ENCODE measurements around the gene BAIAP2L2. TPM values are rescaled to one million over a fixed set of nuclear protein-coding genes. Genes with fewer than 3 reads are reported as not detected.

BAIAP2L2 gene
- total and polyA plus RNA-seq, 3 experiments from 2014 or later, result 0.53 to 0.58 TPM; not detected in 1

GRCh38 chr22:38144025-38144405 is 33.5 kb upstream of the BAIAP2L2 start:
- Histone ChIP-seq H3K9me3 (ENCODE audit: low read length) (no peaks in the 10 kb centered on the region), H3K36me3 (ENCODE audit: insufficient read depth, low read length) (peaks cover 4% of the 10 kb centered on the region), H3K27ac (ENCODE audit: low read depth, low read length) (no peak overlapping the region), H3K27me3 (ENCODE audit: insufficient read depth, low read length, poor library complexity, severe bottlenecking) (no peaks in the 10 kb centered on the region), H3K4me1 (ENCODE audit: insufficient read depth, low read length) (peaks cover 7% of the 10 kb centered on the region), H3K4me3 (ENCODE audit: low read length) (no peak overlapping the region)
- no peaks in the 10 kb centered on the region for H3K27me3 Mint-ChIP-seq
- CTCF ChIA-PET, result no interaction called here
- no peaks in the 10 kb centered on the region for H3K9me3 Mint-ChIP-seq
- no peak for DNase-seq
- peak overlapping the region in 1 of 7 donors; percentile 77 for H3K4me3 Mint-ChIP-seq
- H3K4me1 Mint-ChIP-seq, result peaks cover 20 to 28% (median 24%) of the 10 kb centered on the region in 3 donors
- POLR2A ChIA-PET, result no interaction called here
- H3K27ac Mint-ChIP-seq, result peak overlapping the region in 3 of 8 donors; percentile 23 to 92 (median 85)
- H3K36me3 Mint-ChIP-seq, result peaks cover 0 to 49% (median 12%) of the 10 kb centered on the region in 3 donors

- Mint-ChIP-seq H3K36me3 (peaks cover 0 to 57% (median 5%) of the 10 kb centered on the region in 3 donors), H3K9me3 (no peaks in the 10 kb centered on the region), H3K4me1 (peaks cover 12 to 18% (median 18%) of the 10 kb centered on the region in 3 donors), H3K27me3 (no peaks in the 10 kb centered on the region), H3K4me3 (peak overlapping the region in 1 of 7 donors; percentile 15), H3K27ac (peak overlapping the region in 1 of 8 donors; percentile 85)
- H3K4me1 ChIP-seq (ENCODE audit: insufficient read depth, low read length), result peaks cover 7% of the 10 kb centered on the region
- ChIA-PET POLR2A (no interaction called here), CTCF (interaction anchor here (1.5 kb wide), 1 partner anchor 28 kb away, joined by 5 read pairs; no protein-coding TSS in a partner anchor)
- H3K27ac ChIP-seq (ENCODE audit: low read depth, low read length), result no peak overlapping the region
- no peak overlapping the region for H3K4me3 ChIP-seq (ENCODE audit: low read length)
- H3K27me3 ChIP-seq (ENCODE audit: insufficient read depth, low read length, poor library complexity, severe bottlenecking), result no peaks in the 10 kb centered on the region
- peaks cover 7% of the 10 kb centered on the region for H3K36me3 ChIP-seq (ENCODE audit: insufficient read depth, low read length)
- DNase-seq, result no peak
- no peaks in the 10 kb centered on the region for H3K9me3 ChIP-seq (ENCODE audit: low read length)
Observed at GRCh38 chr22:38142606-38143005, 32.1 kb upstream of the BAIAP2L2 start.

- peak overlapping the region in 1 of 8 donors; percentile 50 for H3K27ac Mint-ChIP-seq
- peaks cover 0 to 61% (median 4%) of the 10 kb centered on the region in 3 donors for H3K36me3 Mint-ChIP-seq
- Histone ChIP-seq H3K36me3 (ENCODE audit: insufficient read depth, low read length) (peaks cover 7% of the 10 kb centered on the region), H3K4me3 (ENCODE audit: low read length) (no peak overlapping the region), H3K4me1 (ENCODE audit: insufficient read depth, low read length) (peaks cover 7% of the 10 kb centered on the region), H3K27me3 (ENCODE audit: insufficient read depth, low read length, poor library complexity, severe bottlenecking) (no peaks in the 10 kb centered on the region), H3K9me3 (ENCODE audit: low read length) (no peaks in the 10 kb centered on the region), H3K27ac (ENCODE audit: low read depth, low read length) (no peak overlapping the region)
- no peak overlapping the region for H3K4me3 Mint-ChIP-seq
- ChIA-PET POLR2A (no interaction called here), CTCF (interaction anchor here (1.5 kb wide), 1 partner anchor 27 kb away, joined by 5 read pairs; no protein-coding TSS in a partner anchor)
- H3K27me3 Mint-ChIP-seq, result no peaks in the 10 kb centered on the region
- peaks cover 11 to 17% (median 15%) of the 10 kb centered on the region in 3 donors for H3K4me1 Mint-ChIP-seq
- DNase-seq, result no peak
- H3K9me3 Mint-ChIP-seq, result no peaks in the 10 kb centered on the region
Observed at GRCh38 chr22:38141217-38141973, 30.9 kb upstream of the BAIAP2L2 start.

GRCh38 chr22:38139901-38140300 is 29.4 kb upstream of the BAIAP2L2 start:
- H3K4me3 Mint-ChIP-seq, result no peak overlapping the region
- peaks cover 0 to 68% (median 10%) of the 10 kb centered on the region in 3 donors for H3K36me3 Mint-ChIP-seq
- DNase-seq, result no peak
- POLR2A ChIA-PET, result no interaction called here
- no peaks in the 10 kb centered on the region for H3K27me3 ChIP-seq (ENCODE audit: insufficient read depth, low read length, poor library complexity, severe bottlenecking)
- peaks cover 7% of the 10 kb centered on the region for H3K4me1 ChIP-seq (ENCODE audit: insufficient read depth, low read length)
- no peaks in the 10 kb centered on the region for H3K9me3 ChIP-seq (ENCODE audit: low read length)
- no peaks in the 10 kb centered on the region for H3K9me3 Mint-ChIP-seq
- peaks cover 7% of the 10 kb centered on the region for H3K36me3 ChIP-seq (ENCODE audit: insufficient read depth, low read length)
- H3K4me1 Mint-ChIP-seq, result peaks cover 11 to 17% (median 15%) of the 10 kb centered on the region in 3 donors
- H3K4me3 ChIP-seq (ENCODE audit: low read length), result no peak overlapping the region
- CTCF ChIA-PET, result no interaction called here
- H3K27ac Mint-ChIP-seq, result no peak overlapping the region
- no peaks in the 10 kb centered on the region for H3K27me3 Mint-ChIP-seq
- no peak overlapping the region for H3K27ac ChIP-seq (ENCODE audit: low read depth, low read length)

GRCh38 chr22:38138961-38139360 is 28.5 kb upstream of the BAIAP2L2 start:
- no peaks in the 10 kb centered on the region for H3K9me3 ChIP-seq (ENCODE audit: low read length)
- no peaks in the 10 kb centered on the region for H3K27me3 ChIP-seq (ENCODE audit: insufficient read depth, low read length, poor library complexity, severe bottlenecking)
- H3K27ac ChIP-seq (ENCODE audit: low read depth, low read length), result no peak overlapping the region
- no peak for DNase-seq
- Mint-ChIP-seq H3K4me3 (no peak overlapping the region), H3K9me3 (no peaks in the 10 kb centered on the region), H3K27me3 (no peaks in the 10 kb centered on the region), H3K4me1 (peaks cover 11 to 16% (median 13%) of the 10 kb centered on the region in 3 donors), H3K27ac (peak overlapping the region in 1 of 8 donors; percentile 60), H3K36me3 (peaks cover 0 to 71% (median 10%) of the 10 kb centered on the region in 3 donors)
- ChIA-PET CTCF (no interaction called here), POLR2A (no interaction called here)
- peaks cover 7% of the 10 kb centered on the region for H3K36me3 ChIP-seq (ENCODE audit: insufficient read depth, low read length)
- no peak overlapping the region for H3K4me3 ChIP-seq (ENCODE audit: low read length)
- peaks cover 7% of the 10 kb centered on the region for H3K4me1 ChIP-seq (ENCODE audit: insufficient read depth, low read length)

- Mint-ChIP-seq H3K27me3 (no peaks in the 10 kb centered on the region), H3K27ac (peak overlapping the region in 2 of 8 donors; percentile 17 to 41), H3K4me3 (no peak overlapping the region), H3K4me1 (peaks cover 4 to 8% (median 7%) of the 10 kb centered on the region in 3 donors), H3K36me3 (peaks cover 0 to 74% (median 9%) of the 10 kb centered on the region in 3 donors), H3K9me3 (no peaks in the 10 kb centered on the region)
- H3K27me3 ChIP-seq (ENCODE audit: insufficient read depth, low read length, poor library complexity, severe bottlenecking), result no peaks in the 10 kb centered on the region
- no peak for DNase-seq
- no peaks in the 10 kb centered on the region for H3K9me3 ChIP-seq (ENCODE audit: low read length)
- no peak overlapping the region for H3K27ac ChIP-seq (ENCODE audit: low read depth, low read length)
- peaks cover 3% of the 10 kb centered on the region for H3K36me3 ChIP-seq (ENCODE audit: insufficient read depth, low read length)
- H3K4me1 ChIP-seq (ENCODE audit: insufficient read depth, low read length), result peaks cover under 1% of the 10 kb centered on the region
- ChIA-PET CTCF (interaction anchor here (1.2 kb wide), 1 partner anchor 23 kb away, joined by 3 read pairs; no protein-coding TSS in a partner anchor), POLR2A (no interaction called here)
- H3K4me3 ChIP-seq (ENCODE audit: low read length), result no peak overlapping the region
Observed at GRCh38 chr22:38137876-38138687, 27.6 kb upstream of the BAIAP2L2 start.

- Mint-ChIP-seq H3K27ac (peak overlapping the region in 2 of 8 donors; percentile 27 to 68), H3K36me3 (peaks cover 0 to 76% (median 9%) of the 10 kb centered on the region in 3 donors), H3K9me3 (no peaks in the 10 kb centered on the region), H3K27me3 (no peaks in the 10 kb centered on the region), H3K4me1 (no peaks in the 10 kb centered on the region), H3K4me3 (peak overlapping the region in 1 of 7 donors; percentile 36)
- POLR2A ChIA-PET, result interaction anchor here (0.6 to 0.9 kb wide), 2 partner anchors 64 to 1133 kb away, joined by 3 to 6 read pairs; no protein-coding TSS in a partner anchor
- Histone ChIP-seq H3K4me1 (ENCODE audit: insufficient read depth, low read length) (no peaks in the 10 kb centered on the region), H3K27me3 (ENCODE audit: insufficient read depth, low read length, poor library complexity, severe bottlenecking) (no peaks in the 10 kb centered on the region), H3K36me3 (ENCODE audit: insufficient read depth, low read length) (peaks cover 10% of the 10 kb centered on the region), H3K4me3 (ENCODE audit: low read length) (no peak overlapping the region), H3K9me3 (ENCODE audit: low read length) (no peaks in the 10 kb centered on the region), H3K27ac (ENCODE audit: low read depth, low read length) (no peak overlapping the region)
- no peak for DNase-seq
- CTCF ChIA-PET, result interaction anchor here (0.9 kb wide), 1 partner anchor 22 kb away, joined by 4 read pairs; no protein-coding TSS in a partner anchor
Observed at GRCh38 chr22:38136607-38137006, 26.1 kb upstream of the BAIAP2L2 start.
